ENCODE results near the gene FBXW7.

DNA sequence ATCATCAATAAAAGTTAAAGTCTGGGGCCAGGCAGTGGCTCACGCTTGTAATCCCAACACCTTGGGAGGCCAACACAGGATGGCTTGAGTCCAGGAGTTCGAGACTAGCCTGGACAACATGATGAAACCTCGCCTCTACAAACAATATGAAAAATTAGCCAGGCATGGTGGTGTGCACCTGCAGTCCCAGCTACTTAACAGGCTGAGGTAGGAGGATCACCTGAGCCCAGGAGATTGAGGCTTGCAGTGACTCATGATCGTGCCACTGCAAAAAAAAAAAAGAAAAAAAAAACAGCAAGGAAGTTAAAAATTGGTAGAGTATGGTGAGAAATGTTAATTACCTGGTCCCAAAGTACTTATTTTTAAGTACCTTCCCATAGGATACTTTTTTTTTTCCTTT, 27.5 kb downstream of the FBXW7 start:
- TF ChIP-seq CTCF (conservative IDR thresholded peaks at IDR 0.05 in 1 of 2, IDR thresholded peaks at IDR 0.05 in 1 of 2; ENCODE audit: low read depth in 1 of 2, low read length in 2 of 2) = no peak
- no peak for TF ChIP-seq EZH2 (IDR thresholded peaks at IDR 0.05; ENCODE audit: low read length, missing control alignments)
